Fibroblast of lung (primary cell): Measurements from ENCODE around the gene VDAC2. TPM values are rescaled to one million over a fixed set of nuclear protein-coding genes. Genes with fewer than 3 reads are reported as not detected.
"Not testable (repeated sequence)": the region's sequence is repeated elsewhere in the genome, so short reads cannot be mapped to it uniquely, and the experiment has no call there.

Source experiments
- DNase-seq, 2 donors: peaks; one replicate each; pipeline versions ENCODE4 v3.0.0 to v3.0.0-alpha.2; 2010; ENCODE audit warnings: low read depth in 2 of 2
- H2AFZ ChIP-seq: 2 replicates; pipeline ENCODE4 v1.5.1; 2012; ENCODE audit warnings: low read length, control low read depth, inconsistent platforms
- H3K27ac ChIP-seq: 2 replicates; pipeline ENCODE4 v1.5.1; 2011; ENCODE audit warnings: low read length, control low read depth; ENCODE audit not compliant: insufficient read depth
- H3K27me3 ChIP-seq: 2 replicates; pipeline ENCODE4 v1.5.1; 2011; ENCODE audit warnings: mild to moderate bottlenecking, low read length; ENCODE audit not compliant: control insufficient read depth, insufficient read depth
- H3K36me3 ChIP-seq: 2 replicates; pipeline ENCODE4 v1.5.1; 2011; ENCODE audit warnings: low read length; ENCODE audit not compliant: control insufficient read depth, insufficient read depth
- H3K4me1 ChIP-seq: 2 replicates; pipeline ENCODE4 v1.5.1; 2011; ENCODE audit warnings: low read length; ENCODE audit not compliant: control insufficient read depth, insufficient read depth; ENCODE audit errors: extremely low read depth
- H3K4me2 ChIP-seq: 2 replicates; pipeline ENCODE4 v1.5.1; 2011; ENCODE audit warnings: low read length, control low read depth; ENCODE audit not compliant: insufficient read depth; ENCODE audit errors: extremely low read depth
- H3K4me3 ChIP-seq, 4 experiments: fragments of 200-600 bp in 1 of 4; sonication (generic) in 1 of 4; replicated peaks in 1 of 4; 2 replicates each; pipeline ENCODE4 v1.5.1; 2011 to 2016; ENCODE audit warnings: low read length in 4 of 4, low read depth in 3 of 4, mild to moderate bottlenecking in 3 of 4, control low read depth in 2 of 4, inconsistent platforms in 1 of 4, mixed read lengths in 1 of 4; ENCODE audit not compliant: insufficient read depth in 1 of 4; ENCODE audit errors: control extremely low read depth in 1 of 4
- H3K79me2 ChIP-seq: 2 replicates; pipeline ENCODE4 v1.5.1; 2012; ENCODE audit warnings: mild to moderate bottlenecking, low read length, inconsistent platforms; ENCODE audit not compliant: control insufficient read depth, insufficient read depth
- H3K9ac ChIP-seq: 2 replicates; pipeline ENCODE4 v1.5.1; 2011; ENCODE audit warnings: mild to moderate bottlenecking, low read length, control low read depth; ENCODE audit not compliant: insufficient read depth
- H3K9me3 ChIP-seq: 2 replicates; pipeline ENCODE4 v1.5.1; 2012; ENCODE audit warnings: low read depth, low read length; ENCODE audit not compliant: control insufficient read depth, insufficient read depth
- H4K20me1 ChIP-seq: 2 replicates; pipeline ENCODE4 v1.5.1; 2011; ENCODE audit warnings: low read length; ENCODE audit not compliant: control insufficient read depth, insufficient read depth; ENCODE audit errors: extremely low read depth
- EZH2 ChIP-seq: IDR thresholded peaks from 2 replicates; pipeline ENCODE4 v1.5.1; 2012; ENCODE audit warnings: low read length, control low read depth, mild to moderate bottlenecking; ENCODE audit errors: missing control alignments
- polyA plus RNA-seq, 2 donors: library from polyadenylated mRNA; depleted of rRNA in 1 of 2; stranded (reverse) in 1 of 2; unstranded in 1 of 2; fragments of >200 nt; gene quantifications; 2 replicates each; pipeline ENCODE4 v1.2.1, GENCODE V29; 2011 to 2012; ENCODE audit warnings: missing spikeins in 1 of 2
- total RNA-seq: library from RNA; depleted of rRNA; stranded (reverse); fragments of >200 nt; gene quantifications from 2 replicates; pipeline ENCODE4 v1.2.1, GENCODE V29; 2014
- TF ChIP-seq, protein P1 (sequence below), 2 donors: IDR thresholded peaks in 1 of 2; conservative IDR thresholded peaks in 1 of 2; 1 replicate in 1 of 2; 2 replicates in 1 of 2; pipeline ENCODE4 v1.5.1; 2011 to 2012; ENCODE audit warnings: low read length in 2 of 2, control low read depth in 1 of 2, inconsistent platforms in 1 of 2, low read depth in 1 of 2, mild to moderate bottlenecking in 1 of 2

The VDAC2 gene
- total and polyA plus RNA-seq, 2 donors (not counting 1 experiment from before 2014, with no cell fraction given): 151 to 208 TPM

GRCh38 chr10:75203724-75204123 is 6.9 kb upstream of the VDAC2 start:
- Histone ChIP-seq H3K79me2 (no peaks in the 10 kb centered on the region), H3K36me3 (no peaks in the 10 kb centered on the region), H3K4me2 (no peak overlapping the region), H3K4me1 (peaks cover 18% of the 10 kb centered on the region), H3K4me3 (no peak overlapping the region), H3K9ac (no peak overlapping the region), H2AFZ (no peak overlapping the region), H3K27me3 (no peaks in the 10 kb centered on the region), H3K9me3 (no peaks in the 10 kb centered on the region), H4K20me1 (no peaks in the 10 kb centered on the region), H3K27ac (no peak overlapping the region)
- no peak for DNase-seq
- TF ChIP-seq, protein P1, sequence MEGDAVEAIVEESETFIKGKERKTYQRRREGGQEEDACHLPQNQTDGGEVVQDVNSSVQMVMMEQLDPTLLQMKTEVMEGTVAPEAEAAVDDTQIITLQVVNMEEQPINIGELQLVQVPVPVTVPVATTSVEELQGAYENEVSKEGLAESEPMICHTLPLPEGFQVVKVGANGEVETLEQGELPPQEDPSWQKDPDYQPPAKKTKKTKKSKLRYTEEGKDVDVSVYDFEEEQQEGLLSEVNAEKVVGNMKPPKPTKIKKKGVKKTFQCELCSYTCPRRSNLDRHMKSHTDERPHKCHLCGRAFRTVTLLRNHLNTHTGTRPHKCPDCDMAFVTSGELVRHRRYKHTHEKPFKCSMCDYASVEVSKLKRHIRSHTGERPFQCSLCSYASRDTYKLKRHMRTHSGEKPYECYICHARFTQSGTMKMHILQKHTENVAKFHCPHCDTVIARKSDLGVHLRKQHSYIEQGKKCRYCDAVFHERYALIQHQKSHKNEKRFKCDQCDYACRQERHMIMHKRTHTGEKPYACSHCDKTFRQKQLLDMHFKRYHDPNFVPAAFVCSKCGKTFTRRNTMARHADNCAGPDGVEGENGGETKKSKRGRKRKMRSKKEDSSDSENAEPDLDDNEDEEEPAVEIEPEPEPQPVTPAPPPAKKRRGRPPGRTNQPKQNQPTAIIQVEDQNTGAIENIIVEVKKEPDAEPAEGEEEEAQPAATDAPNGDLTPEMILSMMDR (conservative IDR thresholded peaks at IDR 0.05 in 1 of 2, IDR thresholded peaks at IDR 0.05 in 1 of 2; ENCODE audit: low read depth in 1 of 2, low read length in 2 of 2): no peak
- TF ChIP-seq EZH2: no peak

DNA sequence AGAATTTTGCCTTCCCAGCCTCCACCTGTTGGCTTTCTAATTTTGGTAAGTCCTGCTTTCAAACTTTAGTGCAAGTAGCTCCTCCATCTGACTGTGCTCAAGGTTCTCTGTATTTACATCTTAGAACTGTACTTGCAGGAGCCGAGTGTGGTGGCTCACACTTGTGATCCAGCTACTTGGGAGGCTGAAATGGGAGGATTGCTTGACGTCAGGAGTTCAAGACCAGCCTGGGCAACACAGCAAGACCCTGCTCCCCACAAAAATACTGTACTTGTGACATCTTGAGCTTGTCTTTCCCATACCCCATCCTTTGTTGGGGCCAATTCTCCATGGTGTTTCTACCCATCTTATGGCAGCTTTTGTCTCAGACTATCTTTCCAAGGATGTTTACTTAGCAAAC is 4.7 kb upstream of the VDAC2 start:
- H2AFZ ChIP-seq: no peak overlapping the region
- H3K79me2 ChIP-seq: peaks cover 1% of the 10 kb centered on the region
- peaks cover 22% of the 10 kb centered on the region for H3K4me1 ChIP-seq
- no peak overlapping the region for H3K9ac ChIP-seq
- no peak overlapping the region for H3K4me3 ChIP-seq
- H3K27ac ChIP-seq: no peak overlapping the region
- no peaks in the 10 kb centered on the region for H3K36me3 ChIP-seq
- no peak overlapping the region for H3K4me2 ChIP-seq
- H3K27me3 ChIP-seq: no peaks in the 10 kb centered on the region
- DNase-seq: no peak
- H4K20me1 ChIP-seq: no peaks in the 10 kb centered on the region
- TF ChIP-seq, protein P1 (conservative IDR thresholded peaks at IDR 0.05 in 1 of 2, IDR thresholded peaks at IDR 0.05 in 1 of 2; ENCODE audit: low read depth in 1 of 2, low read length in 2 of 2): no peak
- no peak for TF ChIP-seq EZH2
- H3K9me3 ChIP-seq: no peaks in the 10 kb centered on the region

- H2AFZ ChIP-seq, H3K27ac ChIP-seq, H3K9ac ChIP-seq, H3K9me3 ChIP-seq, H3K4me2 ChIP-seq, H3K79me2 ChIP-seq, H4K20me1 ChIP-seq, DNase-seq, H3K4me3 ChIP-seq, H3K36me3 ChIP-seq, H3K27me3 ChIP-seq: not testable (repeated sequence)
- H3K4me1 ChIP-seq: peaks cover 22% of the 10 kb centered on the region
These were observed 4.0 kb upstream of the VDAC2 start for GRCh38 chr10:75206638-75207037.
